Activated CD8-positive, alpha-beta T cell treated with anti-CD3 and anti-CD28 coated beads for 36 hours (primary cell): Measurements from ENCODE around the gene ESRRA. TPM values are rescaled to one million over a fixed set of nuclear protein-coding genes. Genes with fewer than 3 reads are reported as not detected.

Source experiments
- ATAC-seq: fragments of 200-7000 bp; cut with Tn5 transposase; one replicate; pipeline ENCODE4 v1.10.0; 2021; ENCODE audit warnings: mild to moderate bottlenecking, moderate library complexity
- CTCF ChIA-PET: fragments of 350-600 bp; sonication (Branson Sonifier 250); formaldehyde crosslinking; loops from one replicate; lab custom pipeline; 2021; ENCODE audit warnings: antibody characterized with exemption; lab: Charles Lee
- POLR2A ChIA-PET: fragments of 350-600 bp; sonication (Branson Sonifier 250); formaldehyde crosslinking; loops from one replicate; lab custom pipeline; 2021; ENCODE audit warnings: antibody characterized with exemption; lab: Charles Lee
- DNase-seq: peaks from one replicate; pipeline ENCODE4 v3.0.0-alpha.2; 2020
- H3K27ac Mint-ChIP-seq: one replicate; pipeline ENCODE4 v1.8.0; 2021; ENCODE audit warnings: mild to moderate bottlenecking, mixed read lengths
- H3K27me3 Mint-ChIP-seq: one replicate; pipeline ENCODE4 v1.8.0; 2021; ENCODE audit warnings: mixed read lengths
- H3K36me3 Mint-ChIP-seq: one replicate; pipeline ENCODE4 v1.8.0; 2021; ENCODE audit warnings: low read depth, mixed read lengths
- H3K4me1 Mint-ChIP-seq: one replicate; pipeline ENCODE4 v1.8.0; 2021; ENCODE audit warnings: low read depth, mixed read lengths
- H3K4me3 Mint-ChIP-seq: one replicate; pipeline ENCODE4 v1.8.0; 2021; ENCODE audit warnings: mild to moderate bottlenecking, moderate library complexity, mixed read lengths
- H3K9me3 Mint-ChIP-seq: one replicate; pipeline ENCODE4 v1.8.0; 2021; ENCODE audit warnings: mixed read lengths
- CTCF ChIP-seq: fragments of 200-600 bp; IDR thresholded peaks from one replicate; pipeline ENCODE4 v1.8.0; 2022; ENCODE audit warnings: antibody characterized with exemption, mild to moderate bottlenecking
- intact Hi-C: fragments of 100-400 bp; cut with micrococcal nuclease; formaldehyde crosslinking; loops from one replicate; pipeline ENCODE4 v1.10.0; 2022
- total RNA-seq, 2 experiments: library from RNA; stranded (reverse); gene quantifications; one replicate each; pipeline ENCODE4 v1.2.3, GENCODE V29; 2021

ESRRA gene
- total RNA-seq, 2 experiments from 2014 or later: 37.5 to 42.4 TPM

GRCh38 chr11:64341429-64341828 is 36.1 kb downstream of the ESRRA start:
- CTCF ChIA-PET: interaction anchor here (0.7 to 8.1 kb wide), 6 partner anchors 9 to 311 kb away, joined by 3 to 75 read pairs (median 8); partner anchors contain the start of genes PRDX5, RPS6KA4 and TRMT112
- Mint-ChIP-seq H3K27me3 (no peaks in the 10 kb centered on the region), H3K27ac (no peak overlapping the region), H3K9me3 (no peaks in the 10 kb centered on the region), H3K4me3 (peak overlapping the region; percentile 84), H3K4me1 (peaks cover 36% of the 10 kb centered on the region), H3K36me3 (peaks cover 40% of the 10 kb centered on the region)
- no peak for TF ChIP-seq CTCF
- POLR2A ChIA-PET: interaction anchor here (0.7 to 4.9 kb wide), 8 partner anchors 8 to 792 kb away, joined by 3 to 19 read pairs (median 4); partner anchors contain the start of genes PRDX5 and TRMT112
- DNase-seq (no peak), ATAC-seq (no peak)
- intact Hi-C loops: no loop called here

GRCh38 chr11:64341851-64342791 is 36.8 kb downstream of the ESRRA start:
- no peaks in the 10 kb centered on the region for H3K9me3 Mint-ChIP-seq

GRCh38 chr11:64342869-64343745 is 37.8 kb downstream of the ESRRA start:
- peaks cover 33% of the 10 kb centered on the region for H3K4me1 Mint-ChIP-seq
- TF ChIP-seq CTCF: no peak
- no peaks in the 10 kb centered on the region for H3K27me3 Mint-ChIP-seq
- no peak for ATAC-seq
- peaks cover 37% of the 10 kb centered on the region for H3K36me3 Mint-ChIP-seq
- no peak overlapping the region for H3K27ac Mint-ChIP-seq
- ChIA-PET CTCF (interaction anchor here (0.7 to 8.1 kb wide), 9 partner anchors 11 to 342 kb away, joined by 3 to 75 read pairs (median 5); partner anchors contain the start of genes CATSPERZ, PLCB3, PRDX5 and RPS6KA4), POLR2A (interaction anchor here (0.9 to 4.9 kb wide), 5 partner anchors 7 to 136 kb away, joined by 3 to 19 read pairs (median 3); partner anchors contain the start of genes FERMT3, PRDX5 and TRMT112)
- H3K9me3 Mint-ChIP-seq: no peaks in the 10 kb centered on the region
- no peak for DNase-seq
- intact Hi-C loops: no loop called here
- H3K4me3 Mint-ChIP-seq: no peak overlapping the region

More at GRCh38 chr11:64341851-64342791, 36.8 kb downstream of the ESRRA start:
- ChIA-PET POLR2A (interaction anchor here (0.7 to 4.9 kb wide), 8 partner anchors 8 to 792 kb away, joined by 3 to 19 read pairs (median 3); partner anchors contain the start of gene FERMT3), CTCF (interaction anchor here (0.7 to 8.1 kb wide), 9 partner anchors 10 to 341 kb away, joined by 3 to 75 read pairs (median 5); partner anchors contain the start of genes CATSPERZ, PLCB3, PRDX5 and RPS6KA4)
- peak; percentile 75 for ATAC-seq
- H3K36me3 Mint-ChIP-seq: peaks cover 42% of the 10 kb centered on the region
- peak; percentile 44 for TF ChIP-seq CTCF
- H3K27me3 Mint-ChIP-seq: no peaks in the 10 kb centered on the region
- H3K4me3 Mint-ChIP-seq: peak overlapping the region; percentile 84
- intact Hi-C loops: no loop called here
- peak; percentile 94 for DNase-seq
- H3K27ac Mint-ChIP-seq: no peak overlapping the region
- peaks cover 36% of the 10 kb centered on the region for H3K4me1 Mint-ChIP-seq

GRCh38 chr11:64343767-64344559 is 38.6 kb downstream of the ESRRA start:
- H3K4me1 Mint-ChIP-seq: peaks cover 29% of the 10 kb centered on the region
- ChIA-PET POLR2A (interaction anchor here (1.7 to 4.9 kb wide), 3 partner anchors 10 to 26 kb away, joined by 5 to 19 read pairs (median 6); partner anchors contain the start of genes PRDX5 and TRMT112), CTCF (interaction anchor here (2.9 to 8.1 kb wide), 2 partner anchors 12 kb away, joined by 10 to 75 read pairs; partner anchors contain the start of gene RPS6KA4)
- TF ChIP-seq CTCF: peak; percentile 17
- no peak overlapping the region for H3K4me3 Mint-ChIP-seq
- ATAC-seq (no peak), DNase-seq (peak; percentile 35)
- no peaks in the 10 kb centered on the region for H3K27me3 Mint-ChIP-seq
- H3K36me3 Mint-ChIP-seq: peaks cover 34% of the 10 kb centered on the region
- intact Hi-C loops: no loop called here
- H3K9me3 Mint-ChIP-seq: no peaks in the 10 kb centered on the region
- H3K27ac Mint-ChIP-seq: no peak overlapping the region
